Transverse colon (tissue), 3 donors: ENCODE results near the gene AHSG.

Experiments used
- EP300 ChIP-seq: sonication (generic); formaldehyde crosslinking; IDR thresholded peaks from one replicate; pipeline ENCODE4 v1.6.1; 2017; ENCODE audit warnings: antibody characterized with exemption, low read depth
- POLR2A ChIP-seq: fragments of 450-650 bp; IDR thresholded peaks from one replicate; pipeline ENCODE4 v1.6.1; 2016; ENCODE audit warnings: antibody characterized with exemption, mild to moderate bottlenecking, moderate library complexity
- TF ChIP-seq, protein P1 (sequence below), 5 experiments: fragments of 200-600 bp in 3 of 5; fragments of 450-650 bp in 2 of 5; sonication (generic) in 3 of 5; IDR thresholded peaks; 1 replicate in 2 of 5; 2 replicates in 3 of 5; pipeline ENCODE4 v1.5.1; 2016 to 2017; ENCODE audit warnings: antibody characterized with exemption in 5 of 5, inconsistent platforms in 3 of 5, mild to moderate bottlenecking in 2 of 5, moderate library complexity in 1 of 5

DNA sequence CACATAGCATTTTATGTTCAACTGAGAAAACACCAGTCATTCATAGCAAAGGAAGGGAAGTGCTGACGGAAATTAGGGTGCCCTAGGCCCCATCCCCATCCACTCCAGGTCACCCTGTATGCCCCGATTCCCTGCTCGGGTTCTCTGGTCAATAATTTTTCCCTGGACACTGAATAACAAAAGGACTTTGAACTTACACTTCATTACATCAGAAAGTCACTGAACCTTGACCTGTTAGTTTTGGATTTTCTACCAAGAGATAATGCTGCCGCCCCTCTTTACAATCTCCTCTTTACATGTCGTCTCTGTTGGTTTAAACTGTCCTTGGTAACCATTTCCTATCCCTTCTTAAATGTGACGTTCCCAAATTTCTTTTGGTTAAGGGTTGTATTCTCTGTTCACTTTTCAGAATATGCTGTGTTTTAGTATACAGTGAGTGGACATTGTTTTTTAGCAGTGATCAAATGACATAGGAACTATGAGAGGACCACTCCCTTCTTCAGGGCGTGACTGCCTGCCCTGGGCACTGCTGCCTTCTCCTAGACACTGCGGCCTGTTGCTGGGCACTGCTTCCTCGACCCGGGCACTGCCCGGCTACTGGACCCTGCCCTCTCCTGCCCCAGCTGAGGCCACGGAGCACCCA, 13.6 kb upstream of the AHSG start:
- TF ChIP-seq POLR2A: no peak
- no peak for TF ChIP-seq EP300
- TF ChIP-seq, protein P1, sequence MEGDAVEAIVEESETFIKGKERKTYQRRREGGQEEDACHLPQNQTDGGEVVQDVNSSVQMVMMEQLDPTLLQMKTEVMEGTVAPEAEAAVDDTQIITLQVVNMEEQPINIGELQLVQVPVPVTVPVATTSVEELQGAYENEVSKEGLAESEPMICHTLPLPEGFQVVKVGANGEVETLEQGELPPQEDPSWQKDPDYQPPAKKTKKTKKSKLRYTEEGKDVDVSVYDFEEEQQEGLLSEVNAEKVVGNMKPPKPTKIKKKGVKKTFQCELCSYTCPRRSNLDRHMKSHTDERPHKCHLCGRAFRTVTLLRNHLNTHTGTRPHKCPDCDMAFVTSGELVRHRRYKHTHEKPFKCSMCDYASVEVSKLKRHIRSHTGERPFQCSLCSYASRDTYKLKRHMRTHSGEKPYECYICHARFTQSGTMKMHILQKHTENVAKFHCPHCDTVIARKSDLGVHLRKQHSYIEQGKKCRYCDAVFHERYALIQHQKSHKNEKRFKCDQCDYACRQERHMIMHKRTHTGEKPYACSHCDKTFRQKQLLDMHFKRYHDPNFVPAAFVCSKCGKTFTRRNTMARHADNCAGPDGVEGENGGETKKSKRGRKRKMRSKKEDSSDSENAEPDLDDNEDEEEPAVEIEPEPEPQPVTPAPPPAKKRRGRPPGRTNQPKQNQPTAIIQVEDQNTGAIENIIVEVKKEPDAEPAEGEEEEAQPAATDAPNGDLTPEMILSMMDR (IDR thresholded peaks at IDR 0.05): no peak
